Measurements from ENCODE around the gene ETV6. TPM values are rescaled to one million over a fixed set of nuclear protein-coding genes. Genes with fewer than 3 reads are reported as not detected.

The ETV6 gene
- total RNA-seq, 1 experiment from 2014 or later, result 14.1 TPM

- TF ChIP-seq CBX3 (IDR thresholded peaks at IDR 0.05; ENCODE audit: low read depth) (no peak), ATF3 (IDR thresholded peaks at IDR 0.05) (no peak)
Measured at GRCh38 chr12:11688831-11689230, 39.4 kb downstream of the ETV6 start (continued).

- Histone ChIP-seq H3K9me3 (ENCODE audit: control insufficient read depth in 1 of 2, insufficient read depth in 1 of 2, low read depth in 1 of 2, low read length in 2 of 2) (no peaks in the 10 kb centered on the region), H3K4me3 (replicated peaks in 1 of 2; ENCODE audit: low read depth in 1 of 2, low read length in 2 of 2) (no peak overlapping the region), H3K36me3 (ENCODE audit: control insufficient read depth in 1 of 2, insufficient read depth in 2 of 2, low read length in 2 of 2) (no peaks in the 10 kb centered on the region), H2AFZ (ENCODE audit: low read depth, low read length, poor library complexity, severe bottlenecking) (no peak overlapping the region), H3K9ac (ENCODE audit: low read length) (no peak overlapping the region), H4K20me1 (ENCODE audit: insufficient read depth) (no peaks in the 10 kb centered on the region), H3K4me2 (ENCODE audit: low read length) (no peak overlapping the region), H3K9me2 (ENCODE audit: insufficient read depth) (no peaks in the 10 kb centered on the region), H3K79me2 (ENCODE audit: insufficient read depth, low read length) (no peaks in the 10 kb centered on the region), H3K27me3 (ENCODE audit: insufficient read depth, low read length) (no peaks in the 10 kb centered on the region), H3K27ac (ENCODE audit: low read depth, low read length) (no peak overlapping the region), H3K4me1 (ENCODE audit: control insufficient read depth in 1 of 2, insufficient read depth in 2 of 2, low read length in 2 of 2) (no peaks in the 10 kb centered on the region)
- intact Hi-C loops (cut with micrococcal nuclease), result no loop called here
- RAD21 ChIA-PET (ENCODE audit: low non-redundant PET in 1 of 2, low total read pairs in 2 of 2, uncharacterized antibody in 2 of 2, unreplicated experiment in 2 of 2), result no interaction called here
- BruUV-seq (replicated peaks), result no TSS peak
- POLR2A ChIA-PET, result no interaction called here
- TF ChIP-seq ZNF274 (IDR thresholded peaks at IDR 0.05; ENCODE audit: low read depth, low read length) (no peak), EZH2phosphoT487 (IDR thresholded peaks at IDR 0.05; ENCODE audit: borderline replicate concordance) (no peak), MAX (IDR thresholded peaks at IDR 0.05) (no peak), ZBTB33 (IDR thresholded peaks at IDR 0.05; ENCODE audit: extremely low read depth, insufficient replicate concordance, low read length) (no peak), SP1 (IDR thresholded peaks at IDR 0.05; ENCODE audit: low read depth) (no peak), CEBPB (IDR thresholded peaks at IDR 0.05; ENCODE audit: low read depth) (no peak), JUND (IDR thresholded peaks at IDR 0.05) (no peak), FOSL1 (IDR thresholded peaks at IDR 0.05; ENCODE audit: low read depth) (no peak), POLR2A (IDR thresholded peaks at IDR 0.05; ENCODE audit: borderline replicate concordance, extremely low read depth, insufficient read depth, insufficient read length) (no peak), POLR2AphosphoS5 (IDR thresholded peaks at IDR 0.05; ENCODE audit: low read depth, low read length) (no peak), CTCF (IDR thresholded peaks at IDR 0.05 in 2 of 3, conservative IDR thresholded peaks at IDR 0.05 in 1 of 3; ENCODE audit: borderline replicate concordance in 1 of 3, insufficient read depth in 1 of 3, low read depth in 2 of 3, low read length in 2 of 3) (no peak), ATF3 (IDR thresholded peaks at IDR 0.05) (no peak), CBX3 (IDR thresholded peaks at IDR 0.05; ENCODE audit: low read depth) (no peak), RAD21 (IDR thresholded peaks at IDR 0.05; ENCODE audit: low read depth) (no peak), ZFX (IDR thresholded peaks at IDR 0.05) (no peak), SRF (IDR thresholded peaks at IDR 0.05; ENCODE audit: low read depth) (no peak), YY1 (IDR thresholded peaks at IDR 0.05; ENCODE audit: extremely low read depth, insufficient replicate concordance, low read depth, low read length) (no peak), EGR1 (IDR thresholded peaks at IDR 0.05; ENCODE audit: low read depth) (no peak)
- ATAC-seq (no peak), DNase-seq (ENCODE audit: low read depth, low spot score) (no peak)
- CTCF ChIA-PET, result no interaction called here
Measured at GRCh38 chr12:11689591-11690186, 40.2 kb downstream of the ETV6 start.
